ENCODE measurements around the gene PEAK1. TPM values are rescaled to one million over a fixed set of nuclear protein-coding genes. Genes with fewer than 3 reads are reported as not detected.
A peak's percentile ranks its signal among the peaks of the same experiment; 100 is the strongest.

PEAK1 gene
- total RNA-seq, 2 experiments from 2014 or later: 9.2 to 11.0 TPM

- ChIA-PET CTCF (interaction anchor here (0.9 to 2.9 kb wide), 7 partner anchors 40 to 428 kb away, joined by 3 to 25 read pairs (median 3); no protein-coding TSS in a partner anchor), POLR2A (interaction anchor here (1.8 kb wide), 1 partner anchor 42 kb away, joined by 5 read pairs; no protein-coding TSS in a partner anchor)
- Mint-ChIP-seq H3K4me1 (ENCODE audit: low read depth) (no peaks in the 10 kb centered on the region), H3K36me3 (ENCODE audit: low read depth) (peaks cover under 1% of the 10 kb centered on the region), H3K27ac (no peak overlapping the region), H3K9me3 (no peaks in the 10 kb centered on the region), H3K4me3 (no peak overlapping the region), H3K27me3 (no peaks in the 10 kb centered on the region)
- peak; percentile 59 for ATAC-seq (ENCODE audit: poor library complexity)
- H3K27ac ChIP-seq (ENCODE audit: low read depth in 1 of 2, low read length in 2 of 2): no peak overlapping the region
- H3K36me3 ChIP-seq (ENCODE audit: insufficient read depth, low read length): no peaks in the 10 kb centered on the region
- peak in 7 of 14 experiments; percentile 9 to 73 (median 47) for DNase-seq
- peaks cover 4% of the 10 kb centered on the region for H3K4me1 ChIP-seq (ENCODE audit: insufficient read depth, low read length)
- H3K9me3 ChIP-seq (ENCODE audit: control insufficient read depth in 1 of 2, insufficient read depth in 1 of 2, low read length in 2 of 2): no peaks in the 10 kb centered on the region
- TF ChIP-seq CTCF (IDR thresholded peaks at IDR 0.05): peak; percentile 65
- H3K4me3 ChIP-seq (ENCODE audit: low read length): no peak overlapping the region
- intact Hi-C loops (cut with DNase I, micrococcal nuclease): loop anchor here (1.0 to 10.0 kb wide), 4 partner anchors 144 to 424 kb away; no protein-coding TSS in a partner anchor
- H3K27me3 ChIP-seq (ENCODE audit: control insufficient read depth in 1 of 2, insufficient read depth in 2 of 2, low read length in 2 of 2): no peaks in the 10 kb centered on the region
Measured at GRCh38 chr15:77118882-77119321, 301.0 kb downstream of the PEAK1 start.

- Histone ChIP-seq H3K36me3 (ENCODE audit: insufficient read depth, low read length) (no peaks in the 10 kb centered on the region), H3K27ac (ENCODE audit: low read depth in 1 of 2, low read length in 2 of 2) (no peak overlapping the region), H3K27me3 (ENCODE audit: control insufficient read depth in 1 of 2, insufficient read depth in 2 of 2, low read length in 2 of 2) (no peaks in the 10 kb centered on the region), H3K4me1 (ENCODE audit: insufficient read depth, low read length) (peaks cover 4% of the 10 kb centered on the region), H3K9me3 (ENCODE audit: control insufficient read depth in 1 of 2, insufficient read depth in 1 of 2, low read length in 2 of 2) (no peaks in the 10 kb centered on the region), H3K4me3 (ENCODE audit: low read length) (no peak overlapping the region)
- Mint-ChIP-seq H3K9me3 (no peaks in the 10 kb centered on the region), H3K4me3 (no peak overlapping the region), H3K36me3 (ENCODE audit: low read depth) (peaks cover 3% of the 10 kb centered on the region), H3K27ac (no peak overlapping the region), H3K4me1 (ENCODE audit: low read depth) (no peaks in the 10 kb centered on the region), H3K27me3 (no peaks in the 10 kb centered on the region)
- ChIA-PET POLR2A (no interaction called here), CTCF (no interaction called here)
- intact Hi-C loops (cut with DNase I, micrococcal nuclease): loop anchor here in 1 of 2 experiments (10.0 kb wide), 1 partner anchor 140 kb away; no protein-coding TSS in a partner anchor
- ATAC-seq (ENCODE audit: poor library complexity): no peak
- TF ChIP-seq CTCF (IDR thresholded peaks at IDR 0.05): no peak
- DNase-seq: no peak
Measured at GRCh38 chr15:77115179-77115578, 304.7 kb downstream of the PEAK1 start.

DNA sequence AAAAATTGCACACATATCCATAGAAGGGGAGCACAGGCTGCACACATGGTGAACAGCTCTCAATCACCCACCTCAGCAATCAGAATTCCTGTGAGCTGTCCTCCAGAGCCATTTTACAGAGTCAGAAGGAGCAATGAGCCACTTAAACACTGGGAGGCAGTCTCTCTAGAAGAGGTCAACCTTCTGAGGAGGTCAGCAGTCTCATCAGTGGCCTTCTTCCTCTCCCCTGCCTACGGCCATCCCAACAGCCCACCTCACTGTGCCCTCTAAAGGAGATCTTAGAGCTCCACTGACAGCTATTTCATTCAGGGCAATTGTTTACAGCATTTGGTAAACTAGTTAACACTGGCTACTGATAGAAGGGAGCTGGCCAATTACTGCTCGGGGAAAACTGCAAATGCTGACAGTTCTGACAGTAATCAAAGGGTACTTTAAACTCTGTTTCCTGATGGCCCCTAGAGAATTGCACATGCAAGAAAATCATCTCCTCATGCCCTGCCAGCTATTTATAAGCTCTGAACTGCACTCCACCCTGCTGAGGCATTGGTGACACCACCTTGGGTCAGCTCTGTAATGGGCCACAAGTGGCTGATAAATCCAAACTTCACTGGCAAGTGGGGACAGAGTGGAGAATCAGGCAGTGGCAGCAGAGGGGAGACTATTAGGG lies 306.9 kb downstream of the PEAK1 start:
- H3K9me3 Mint-ChIP-seq: no peaks in the 10 kb centered on the region
- TF ChIP-seq CTCF (IDR thresholded peaks at IDR 0.05): no peak
- H3K4me1 Mint-ChIP-seq (ENCODE audit: low read depth): no peaks in the 10 kb centered on the region
- POLR2A ChIA-PET: interaction anchor here (1.0 kb wide), 1 partner anchor 429 kb away, joined by 4 read pairs; no protein-coding TSS in a partner anchor
- H3K27ac Mint-ChIP-seq: no peak overlapping the region
- no peak overlapping the region for H3K27ac ChIP-seq (ENCODE audit: low read depth in 1 of 2, low read length in 2 of 2)
- H3K36me3 ChIP-seq (ENCODE audit: insufficient read depth, low read length): no peaks in the 10 kb centered on the region
- ATAC-seq (ENCODE audit: poor library complexity) (no peak), DNase-seq (no peak)
- intact Hi-C loops (cut with DNase I, micrococcal nuclease): loop anchor here in 1 of 2 experiments (10.0 kb wide), 1 partner anchor 138 kb away; no protein-coding TSS in a partner anchor
- no peak overlapping the region for H3K4me3 Mint-ChIP-seq
- H3K9me3 ChIP-seq (ENCODE audit: control insufficient read depth in 1 of 2, insufficient read depth in 1 of 2, low read length in 2 of 2): no peaks in the 10 kb centered on the region
- H3K4me3 ChIP-seq (ENCODE audit: low read length): no peak overlapping the region
- no peaks in the 10 kb centered on the region for H3K4me1 ChIP-seq (ENCODE audit: insufficient read depth, low read length)
- CTCF ChIA-PET: interaction anchor here (0.8 kb wide), 1 partner anchor 384 kb away, joined by 3 read pairs; no protein-coding TSS in a partner anchor
- H3K27me3 Mint-ChIP-seq: no peaks in the 10 kb centered on the region
- no peaks in the 10 kb centered on the region for H3K27me3 ChIP-seq (ENCODE audit: control insufficient read depth in 1 of 2, insufficient read depth in 2 of 2, low read length in 2 of 2)
- H3K36me3 Mint-ChIP-seq (ENCODE audit: low read depth): peaks cover 3% of the 10 kb centered on the region

All from CD4-positive, alpha-beta T cell (primary cell).